H9 (cell line): ENCODE data around the gene PRMT7. TPM values are rescaled to one million over a fixed set of nuclear protein-coding genes. Genes with fewer than 3 reads are reported as not detected.
A peak's percentile ranks its signal among the peaks of the same experiment; 100 is the strongest.

Source experiments
- DNase-seq: peaks from one replicate; pipeline ENCODE4 v3.0.0-alpha.2; 2017
- H2AFZ ChIP-seq: one replicate; pipeline ENCODE4 v1.6.1; 2013; ENCODE audit warnings: mild to moderate bottlenecking, low read length, control low read depth, moderate library complexity
- H2AK5ac ChIP-seq: 2 replicates; pipeline ENCODE4 v1.6.1; 2013; ENCODE audit warnings: low read length, control low read depth, mixed read lengths; ENCODE audit not compliant: insufficient read length
- H2BK120ac ChIP-seq: one replicate; pipeline ENCODE4 v1.6.1; 2013; ENCODE audit warnings: low read depth, mild to moderate bottlenecking, low read length, control low read depth, inconsistent platforms; ENCODE audit not compliant: poor library complexity, severe bottlenecking
- H2BK12ac ChIP-seq: 2 replicates; pipeline ENCODE4 v1.6.1; 2013; ENCODE audit warnings: low read length, control low read depth, mixed read lengths, low read depth; ENCODE audit not compliant: insufficient read length
- H2BK15ac ChIP-seq: 2 replicates; pipeline ENCODE4 v1.6.1; 2013; ENCODE audit warnings: low read depth, low read length, control low read depth
- H2BK20ac ChIP-seq: one replicate; pipeline ENCODE4 v1.6.1; 2013; ENCODE audit warnings: low read depth, mild to moderate bottlenecking, low read length, control low read depth, inconsistent platforms; ENCODE audit not compliant: poor library complexity, severe bottlenecking
- H2BK5ac ChIP-seq: 2 replicates; pipeline ENCODE4 v1.6.1; 2013; ENCODE audit warnings: low read length, control low read depth, mixed read lengths; ENCODE audit not compliant: insufficient read length
- H3K14ac ChIP-seq: 2 replicates; pipeline ENCODE4 v1.6.1; 2013; ENCODE audit warnings: low read length, control low read depth; ENCODE audit not compliant: insufficient read depth
- H3K18ac ChIP-seq: 2 replicates; pipeline ENCODE4 v1.6.1; 2013; ENCODE audit warnings: low read depth, mild to moderate bottlenecking, mixed read lengths, low read length, control low read depth; ENCODE audit not compliant: insufficient read length
- H3K23ac ChIP-seq: 2 replicates; pipeline ENCODE4 v1.6.1; 2013; ENCODE audit warnings: low read length, control low read depth, mixed read lengths, low read depth; ENCODE audit not compliant: insufficient read length
- H3K23me2 ChIP-seq: 2 replicates; pipeline ENCODE4 v1.6.1; 2013; ENCODE audit warnings: low read depth, mild to moderate bottlenecking, mixed read lengths, low read length, control low read depth; ENCODE audit not compliant: insufficient read length, poor library complexity, severe bottlenecking
- H3K27ac ChIP-seq: 2 replicates; pipeline ENCODE4 v1.5.1; 2013; ENCODE audit warnings: low read length, control low read depth, mixed read lengths, low read depth; ENCODE audit not compliant: insufficient read length
- H3K27me3 ChIP-seq: 2 replicates; pipeline ENCODE4 v1.6.1; 2013; ENCODE audit warnings: low read length, control low read depth, inconsistent platforms; ENCODE audit not compliant: insufficient read depth
- H3K4ac ChIP-seq: 2 replicates; pipeline ENCODE4 v1.6.1; 2013; ENCODE audit warnings: low read depth, mild to moderate bottlenecking, control low read depth, inconsistent platforms, low read length, moderate library complexity
- H3K4me1 ChIP-seq: 2 replicates; pipeline ENCODE4 v1.6.1; 2013; ENCODE audit warnings: low read length, control low read depth, inconsistent platforms; ENCODE audit not compliant: insufficient read depth
- H3K4me2 ChIP-seq: 2 replicates; pipeline ENCODE4 v1.6.1; 2013; ENCODE audit warnings: low read length, control low read depth, mixed read lengths; ENCODE audit not compliant: insufficient read length, insufficient read depth
- H3K56ac ChIP-seq: 2 replicates; pipeline ENCODE4 v1.6.1; 2013; ENCODE audit warnings: low read depth, mild to moderate bottlenecking, mixed read lengths, low read length, control low read depth; ENCODE audit not compliant: insufficient read length
- H3K79me1 ChIP-seq: 2 replicates; pipeline ENCODE4 v1.6.1; 2013; ENCODE audit warnings: low read depth, mild to moderate bottlenecking, moderate library complexity, low read length, control low read depth, inconsistent platforms; ENCODE audit not compliant: insufficient read depth, poor library complexity, severe bottlenecking
- H3K79me2 ChIP-seq: 2 replicates; pipeline ENCODE4 v1.6.1; 2013; ENCODE audit warnings: low read length, control low read depth, inconsistent platforms; ENCODE audit not compliant: insufficient read depth
- H3K9ac ChIP-seq: 2 replicates; pipeline ENCODE4 v1.6.1; 2013; ENCODE audit warnings: low read length, control low read depth, mixed read lengths; ENCODE audit not compliant: insufficient read length; ENCODE audit errors: extremely low read depth
- H3K9me3 ChIP-seq: one replicate; pipeline ENCODE4 v1.6.1; 2013; ENCODE audit warnings: low read depth, low read length, inconsistent platforms; ENCODE audit not compliant: control insufficient read depth
- H3T11ph ChIP-seq: one replicate; pipeline ENCODE4 v1.6.1; 2013; ENCODE audit warnings: mild to moderate bottlenecking, low read length, control low read depth, inconsistent platforms
- H4K20me1 ChIP-seq: one replicate; pipeline ENCODE4 v1.6.1; 2013; ENCODE audit not compliant: control insufficient read depth, insufficient read length, insufficient read depth
- H4K5ac ChIP-seq: 2 replicates; pipeline ENCODE4 v1.6.1; 2013; ENCODE audit warnings: low read depth, mild to moderate bottlenecking, mixed read lengths, low read length, control low read depth; ENCODE audit not compliant: insufficient read length
- H4K8ac ChIP-seq: replicated peaks from 2 replicates; pipeline ENCODE4 v1.6.1; 2013; ENCODE audit warnings: low read length, control low read depth, mixed read lengths, low read depth; ENCODE audit not compliant: insufficient read length
- H4K91ac ChIP-seq: 2 replicates; pipeline ENCODE4 v1.6.1; 2013; ENCODE audit warnings: low read depth, mild to moderate bottlenecking, moderate library complexity, mixed read lengths, low read length, control low read depth; ENCODE audit not compliant: insufficient read length
- H3K27ac Mint-ChIP-seq, 3 experiments: 2 replicates in 2 of 3; 3 replicates in 1 of 3; pipeline ENCODE4 v1.8.0; 2020 to 2021; ENCODE audit warnings: mixed read lengths in 3 of 3, mild to moderate bottlenecking in 1 of 3, moderate library complexity in 1 of 3
- H3K27me3 Mint-ChIP-seq: 2 replicates; pipeline ENCODE4 v1.8.0; 2021; ENCODE audit warnings: low read depth, mild to moderate bottlenecking, moderate library complexity, mixed read lengths
- H3K36me3 Mint-ChIP-seq, 3 experiments: 2 replicates in 2 of 3; 3 replicates in 1 of 3; pipeline ENCODE4 v1.8.0; 2020 to 2021; ENCODE audit warnings: low read depth in 3 of 3, mixed read lengths in 3 of 3; ENCODE audit not compliant: insufficient read depth in 1 of 3
- H3K4me1 Mint-ChIP-seq, 2 experiments: 2 replicates each; pipeline ENCODE4 v1.8.0; 2020; ENCODE audit warnings: mixed read lengths in 2 of 2
- H3K4me3 Mint-ChIP-seq, 2 experiments: 2 replicates in 1 of 2; 3 replicates in 1 of 2; pipeline ENCODE4 v1.8.0; 2020 to 2021; ENCODE audit warnings: mild to moderate bottlenecking in 2 of 2, mixed read lengths in 2 of 2, moderate library complexity in 1 of 2
- H3K9me3 Mint-ChIP-seq, 2 experiments: 2 replicates in 1 of 2; 3 replicates in 1 of 2; pipeline ENCODE4 v1.8.0; 2020; ENCODE audit warnings: mild to moderate bottlenecking in 2 of 2, mixed read lengths in 2 of 2, moderate library complexity in 1 of 2
- CTCF ChIP-seq: fragments of 200-600 bp; sonication (generic); conservative IDR thresholded peaks from 3 replicates; pipeline ENCODE4 v1.8.0; 2021; ENCODE audit warnings: antibody characterized with exemption, mild to moderate bottlenecking
- WGBS: extraction: QIAGEN DNeasy Blood & Tissue Kit; methylation state at CpG from one replicate; pipeline ENCODE4 v1.1.7; 2013; ENCODE audit warnings: missing lambda C conversion rate, low lambda C conversion rate, mixed read lengths; ENCODE audit not compliant: insufficient read length; ENCODE audit errors: extremely low coverage; 5-methylcytosine and 5-hydroxymethylcytosine counted together
- total RNA-seq: library from RNA; stranded (reverse); gene quantifications from 2 replicates; pipeline ENCODE4 v1.2.1, GENCODE V29; 2021

Gene PRMT7
- total RNA-seq, 1 experiment from 2014 or later = 56.6 TPM

- Histone ChIP-seq H3T11ph (no peak overlapping the region), H3K27ac (no peak overlapping the region), H2BK20ac (no peak overlapping the region), H2AFZ (no peak overlapping the region), H3K79me2 (0 out of 2 replicates have a peak, but pooled peaks cover 2% of the 10 kb centered on the region), H3K14ac (no peak overlapping the region), H4K20me1 (peaks cover 2% of the 10 kb centered on the region), H3K9ac (no peak overlapping the region), H2BK5ac (no peak overlapping the region), H2BK120ac (no peak overlapping the region), H3K56ac (no peak overlapping the region), H3K4ac (no peak overlapping the region), H2BK12ac (no peak overlapping the region), H3K79me1 (no peaks in the 10 kb centered on the region), H3K27me3 (no peaks in the 10 kb centered on the region), H3K18ac (no peak overlapping the region), H3K23me2 (no peaks in the 10 kb centered on the region), H3K4me2 (no peak overlapping the region), H3K23ac (no peak overlapping the region), H4K5ac (no peak overlapping the region), H4K91ac (no peak overlapping the region), H2BK15ac (no peak overlapping the region), H3K4me1 (no peaks in the 10 kb centered on the region), H2AK5ac (no peak overlapping the region), H3K9me3 (peaks cover 5% of the 10 kb centered on the region), H4K8ac (no peak overlapping the region)
- WGBS = no CpG with 5 or more reads among the region's 6 CpGs
- Mint-ChIP-seq H3K36me3 (peaks cover 21 to 48% (median 23%) of the 10 kb centered on the region in 3 experiments; a peak in 6 of 7 replicates), H3K27ac (peak overlapping the region in 2 of 3 experiments; percentile 39 to 75; a peak in 2 of 7 replicates), H3K27me3 (no peaks in the 10 kb centered on the region; the same call in 1 of the 2 replicates), H3K9me3 (no peaks in the 10 kb centered on the region), H3K4me3 (0 out of 5 replicates have a peak overlapping the region, but pooled peaks of 1 of the 2 experiments have one; percentile 1), H3K4me1 (peaks cover 4 to 8% of the 10 kb centered on the region in 2 experiments; a peak in 3 of 4 replicates)
- TF ChIP-seq CTCF = no peak
- DNase-seq = no peak
Observed at GRCh38 chr16:68290450-68290849, 20.4 kb upstream of the PRMT7 start.
